ENCODE results near the gene MYRIP.

Gene MYRIP

DNA sequence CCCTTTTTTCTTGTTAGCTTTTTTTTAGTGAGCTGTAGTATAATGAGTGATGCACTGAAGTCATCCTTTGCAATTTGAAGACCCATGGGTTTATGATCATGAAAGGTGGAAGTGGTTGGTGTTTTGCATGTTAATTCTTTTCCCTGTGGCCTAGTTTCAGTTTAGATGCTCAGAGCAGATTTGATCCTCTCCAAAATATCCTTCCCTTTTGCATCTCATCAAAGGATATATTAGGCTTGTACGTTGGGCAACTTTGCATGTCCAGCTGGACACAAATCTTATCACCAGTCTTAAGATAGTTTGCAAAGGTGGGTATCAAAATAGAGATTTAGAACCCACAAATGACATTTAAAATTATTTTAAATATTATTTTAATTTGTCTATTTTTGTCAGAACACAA, 72.7 kb downstream of the MYRIP start:
- Histone ChIP-seq H3K36me3 (ENCODE audit: insufficient read depth, low read length) (no peaks in the 10 kb centered on the region), H3K4me3 (ENCODE audit: low read length) (no peak overlapping the region), H3K4me1 (ENCODE audit: insufficient read depth, low read length) (no peaks in the 10 kb centered on the region), H3K27me3 (ENCODE audit: insufficient read depth, low read length) (no peaks in the 10 kb centered on the region), H3K9me3 (ENCODE audit: low read length) (no peaks in the 10 kb centered on the region), H2AFZ (ENCODE audit: low read depth, low read length) (no peak overlapping the region)

DNA sequence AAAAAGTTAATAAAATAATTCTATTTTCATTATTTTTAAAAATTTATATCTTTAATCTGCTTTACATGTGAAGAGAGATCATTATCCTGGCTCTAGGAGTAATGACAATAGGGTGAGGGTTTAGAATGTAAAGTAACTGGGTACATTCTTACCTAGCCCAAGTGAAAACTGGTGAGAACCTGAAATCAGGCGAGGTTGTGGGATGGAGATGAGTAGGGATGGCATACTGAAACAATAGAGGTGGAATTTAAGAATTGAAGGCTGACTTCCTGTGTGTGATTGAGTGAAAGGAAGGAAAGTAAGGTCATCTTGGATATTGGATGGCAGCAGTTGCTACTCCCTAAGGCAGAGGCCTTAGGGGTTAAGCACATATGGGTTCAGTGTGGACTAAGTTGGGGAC, 82.7 kb downstream of the MYRIP start:
- H3K36me3 ChIP-seq (ENCODE audit: insufficient read depth, low read length): no peaks in the 10 kb centered on the region
- no peak overlapping the region for H2AFZ ChIP-seq (ENCODE audit: low read depth, low read length)

DNA sequence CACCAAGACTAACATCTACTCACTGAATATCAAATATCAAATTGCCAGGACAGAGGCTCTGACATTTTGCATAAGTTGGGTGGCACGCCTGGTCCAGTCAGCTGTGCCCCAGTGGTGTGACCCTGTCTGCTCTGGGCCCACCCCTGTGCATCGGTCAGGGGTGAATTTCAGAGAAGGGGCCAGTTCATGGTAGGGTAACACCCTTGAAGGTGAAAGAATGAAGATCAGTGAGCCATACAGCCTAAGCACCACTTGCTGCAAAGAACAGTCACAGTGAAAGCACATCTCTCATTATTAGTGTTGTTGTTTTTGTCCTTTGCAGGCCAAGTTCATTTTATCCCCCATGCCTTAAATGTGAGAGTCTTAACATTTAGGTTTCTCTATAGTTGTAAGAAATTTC, 86.8 kb downstream of the MYRIP start:
- H3K4me1 ChIP-seq (ENCODE audit: insufficient read depth, low read length): no peaks in the 10 kb centered on the region
- no peaks in the 10 kb centered on the region for H3K36me3 ChIP-seq (ENCODE audit: insufficient read depth, low read length)
- H3K27me3 ChIP-seq (ENCODE audit: insufficient read depth, low read length): no peaks in the 10 kb centered on the region
- H2AFZ ChIP-seq (ENCODE audit: low read depth, low read length): no peak overlapping the region
- no peaks in the 10 kb centered on the region for H3K9me3 ChIP-seq (ENCODE audit: low read length)
- H3K4me3 ChIP-seq (ENCODE audit: low read length): no peak overlapping the region

More for the DNA sequence above, 82.7 kb downstream of the MYRIP start:
- no peak overlapping the region for H3K4me3 ChIP-seq (ENCODE audit: low read length)
- no peaks in the 10 kb centered on the region for H3K9me3 ChIP-seq (ENCODE audit: low read length)
- H3K27me3 ChIP-seq (ENCODE audit: insufficient read depth, low read length): no peaks in the 10 kb centered on the region
- H3K4me1 ChIP-seq (ENCODE audit: insufficient read depth, low read length): no peaks in the 10 kb centered on the region

DNA sequence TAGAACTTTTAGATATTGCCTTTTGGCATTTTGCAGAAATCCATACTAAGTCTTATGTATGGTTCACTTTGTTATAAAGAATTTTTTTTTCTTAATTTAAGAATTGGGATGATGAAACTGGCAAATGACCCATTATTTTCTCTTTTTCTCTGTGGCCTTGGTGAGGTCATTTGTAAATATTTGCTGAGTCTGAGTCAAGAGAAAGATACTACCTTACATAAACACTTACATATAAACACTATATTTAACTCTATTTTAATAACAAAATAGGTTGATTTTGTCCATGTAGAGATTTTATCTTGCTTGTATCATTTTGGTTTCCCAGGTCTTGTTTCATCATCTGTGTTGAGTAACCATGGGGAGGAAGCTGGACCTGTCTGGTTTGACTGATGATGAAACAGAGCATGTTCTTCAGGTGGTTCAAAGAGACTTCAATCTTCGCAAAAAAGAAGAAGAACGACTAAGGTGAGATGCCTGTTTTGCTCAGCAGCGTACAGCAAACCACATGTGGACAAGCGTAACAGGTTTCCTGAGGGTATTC, 91.1 kb downstream of the MYRIP start:
- no peaks in the 10 kb centered on the region for H3K27me3 ChIP-seq (ENCODE audit: insufficient read depth, low read length)
- no peak overlapping the region for H3K4me3 ChIP-seq (ENCODE audit: low read length)
- H3K9me3 ChIP-seq (ENCODE audit: low read length): no peaks in the 10 kb centered on the region
- no peak overlapping the region for H2AFZ ChIP-seq (ENCODE audit: low read depth, low read length)
- H3K36me3 ChIP-seq (ENCODE audit: insufficient read depth, low read length): no peaks in the 10 kb centered on the region
- H3K4me1 ChIP-seq (ENCODE audit: insufficient read depth, low read length): no peaks in the 10 kb centered on the region

DNA sequence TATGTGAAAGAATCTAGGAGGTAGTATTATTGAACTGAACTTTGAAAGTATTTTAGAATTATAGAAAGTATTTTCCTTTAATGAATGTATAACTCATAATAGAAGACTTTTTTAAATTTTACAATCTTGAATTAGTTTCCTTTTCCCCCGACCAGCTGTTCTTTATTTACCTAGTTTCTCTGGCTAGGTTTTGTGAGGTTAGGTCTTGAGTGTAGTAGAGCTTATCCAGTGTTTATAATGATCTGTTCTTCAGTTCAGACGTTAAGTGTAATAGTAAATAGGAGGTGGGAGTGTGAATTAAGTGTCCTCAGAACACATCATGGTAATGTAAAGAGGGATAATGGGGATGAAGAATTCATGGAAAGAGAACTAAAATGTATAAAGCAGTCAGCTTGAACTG, 93.8 kb downstream of the MYRIP start:
- no peaks in the 10 kb centered on the region for H3K9me3 ChIP-seq (ENCODE audit: low read length)
- H2AFZ ChIP-seq (ENCODE audit: low read depth, low read length): no peak overlapping the region
- H3K27me3 ChIP-seq (ENCODE audit: insufficient read depth, low read length): no peaks in the 10 kb centered on the region
- H3K4me1 ChIP-seq (ENCODE audit: insufficient read depth, low read length): no peaks in the 10 kb centered on the region
- H3K36me3 ChIP-seq (ENCODE audit: insufficient read depth, low read length): no peaks in the 10 kb centered on the region
- H3K4me3 ChIP-seq (ENCODE audit: low read length): no peak overlapping the region

DNA sequence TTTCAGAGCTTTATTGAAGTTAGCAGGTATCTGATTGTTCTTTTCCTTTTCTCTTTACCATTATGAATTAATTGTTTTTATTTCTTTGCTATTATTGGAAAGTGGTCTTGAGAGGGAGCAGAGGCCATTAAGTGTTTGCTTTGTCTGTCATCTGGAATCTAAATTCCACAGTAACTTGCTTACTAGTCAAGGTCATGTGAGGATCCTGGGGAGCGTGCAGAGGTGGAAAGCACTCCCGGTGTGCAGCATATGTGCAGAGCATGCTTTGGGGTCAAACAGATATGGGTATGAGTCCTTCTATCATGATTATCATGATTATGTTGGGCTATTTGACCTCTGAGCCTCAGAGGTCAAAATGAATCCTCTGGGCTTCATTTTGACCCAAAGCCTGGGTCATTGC, 96.4 kb downstream of the MYRIP start:
- no peaks in the 10 kb centered on the region for H3K36me3 ChIP-seq (ENCODE audit: insufficient read depth, low read length)

DNA sequence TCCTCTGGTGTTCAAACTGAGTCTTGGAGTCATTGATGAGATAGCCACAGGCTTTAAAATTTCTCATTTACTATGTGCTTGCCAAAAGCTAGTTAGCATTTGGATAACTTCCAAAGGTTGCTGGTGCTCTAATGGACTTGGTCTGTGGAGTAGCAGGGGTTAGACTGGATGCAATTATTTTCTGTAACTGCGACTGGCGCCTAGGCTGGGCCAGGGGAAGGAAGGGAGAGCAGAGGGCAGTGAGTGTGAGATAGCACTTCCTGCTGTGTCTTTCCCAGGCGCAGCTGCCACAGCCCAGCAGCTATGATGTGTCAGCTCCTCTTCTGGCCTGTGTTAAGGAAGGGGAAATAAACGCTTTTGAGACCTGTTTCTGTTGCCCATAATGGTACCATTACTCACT, 98.6 kb downstream of the MYRIP start:
- Histone ChIP-seq H3K27me3 (ENCODE audit: insufficient read depth, low read length) (no peaks in the 10 kb centered on the region), H3K4me3 (ENCODE audit: low read length) (no peak overlapping the region), H2AFZ (ENCODE audit: low read depth, low read length) (no peak overlapping the region), H3K36me3 (ENCODE audit: insufficient read depth, low read length) (no peaks in the 10 kb centered on the region), H3K4me1 (ENCODE audit: insufficient read depth, low read length) (no peaks in the 10 kb centered on the region), H3K9me3 (ENCODE audit: low read length) (no peaks in the 10 kb centered on the region)

More for the DNA sequence above, 96.4 kb downstream of the MYRIP start:
- Histone ChIP-seq H3K4me3 (ENCODE audit: low read length) (no peak overlapping the region), H3K4me1 (ENCODE audit: insufficient read depth, low read length) (no peaks in the 10 kb centered on the region), H3K9me3 (ENCODE audit: low read length) (no peaks in the 10 kb centered on the region), H2AFZ (ENCODE audit: low read depth, low read length) (no peak overlapping the region), H3K27me3 (ENCODE audit: insufficient read depth, low read length) (no peaks in the 10 kb centered on the region)

DNA sequence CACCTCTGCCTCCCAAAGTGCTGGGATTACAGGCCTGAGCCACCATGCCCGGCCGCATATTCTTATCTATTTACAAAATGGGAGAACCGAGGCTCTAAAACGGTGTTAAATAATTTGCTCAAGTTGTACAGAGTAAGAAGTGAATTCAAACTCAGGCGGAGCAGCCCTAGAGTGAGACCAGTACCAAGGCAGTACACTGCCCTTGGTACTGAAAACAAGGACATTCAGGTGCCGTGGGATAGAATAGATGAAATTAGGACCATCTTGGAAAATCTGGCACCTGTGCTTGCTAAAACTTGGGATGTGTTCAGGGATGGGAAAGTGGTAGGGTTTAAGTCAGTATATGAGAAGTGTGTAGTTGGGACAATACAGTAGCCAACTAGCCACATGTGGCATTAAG, 100.7 kb downstream of the MYRIP start:
- Histone ChIP-seq H2AFZ (ENCODE audit: low read depth, low read length) (no peak overlapping the region), H3K9me3 (ENCODE audit: low read length) (no peaks in the 10 kb centered on the region), H3K4me3 (ENCODE audit: low read length) (no peak overlapping the region), H3K4me1 (ENCODE audit: insufficient read depth, low read length) (no peaks in the 10 kb centered on the region), H3K27me3 (ENCODE audit: insufficient read depth, low read length) (no peaks in the 10 kb centered on the region), H3K36me3 (ENCODE audit: insufficient read depth, low read length) (no peaks in the 10 kb centered on the region)

DNA sequence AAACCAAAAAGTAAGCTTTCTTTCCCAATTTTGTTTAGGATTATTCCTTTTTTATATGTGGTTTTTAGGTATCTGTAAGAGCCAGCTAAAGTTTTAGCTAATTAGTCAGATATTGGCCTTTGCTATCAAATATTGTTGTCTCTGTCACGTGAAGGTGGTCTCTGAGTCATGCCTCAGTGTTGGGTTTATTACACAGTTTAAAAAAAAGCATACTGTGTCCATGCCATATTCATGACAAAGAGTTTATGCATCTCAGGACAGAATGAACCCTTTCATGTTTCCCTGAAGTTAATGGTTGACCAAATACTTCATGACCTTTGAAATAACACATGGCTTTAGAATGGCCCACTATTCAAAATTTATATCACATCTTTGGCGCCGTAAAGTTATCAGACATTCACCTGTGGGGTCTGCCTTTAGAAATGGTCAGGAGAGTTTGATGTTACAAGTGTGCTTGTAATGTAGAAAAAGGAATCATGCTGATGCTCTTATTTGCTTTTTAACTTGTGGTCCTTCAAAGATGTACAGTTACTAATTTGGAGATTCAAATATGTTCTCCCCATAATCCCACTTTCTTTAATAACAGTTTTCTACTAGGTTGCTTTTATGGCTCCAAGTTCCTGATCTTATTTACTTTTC, 101.5 kb downstream of the MYRIP start:
- Histone ChIP-seq H3K4me1 (ENCODE audit: insufficient read depth, low read length) (no peaks in the 10 kb centered on the region), H3K9me3 (ENCODE audit: low read length) (no peaks in the 10 kb centered on the region), H3K36me3 (ENCODE audit: insufficient read depth, low read length) (no peaks in the 10 kb centered on the region), H3K27me3 (ENCODE audit: insufficient read depth, low read length) (no peaks in the 10 kb centered on the region), H2AFZ (ENCODE audit: low read depth, low read length) (no peak overlapping the region), H3K4me3 (ENCODE audit: low read length) (no peak overlapping the region)

DNA sequence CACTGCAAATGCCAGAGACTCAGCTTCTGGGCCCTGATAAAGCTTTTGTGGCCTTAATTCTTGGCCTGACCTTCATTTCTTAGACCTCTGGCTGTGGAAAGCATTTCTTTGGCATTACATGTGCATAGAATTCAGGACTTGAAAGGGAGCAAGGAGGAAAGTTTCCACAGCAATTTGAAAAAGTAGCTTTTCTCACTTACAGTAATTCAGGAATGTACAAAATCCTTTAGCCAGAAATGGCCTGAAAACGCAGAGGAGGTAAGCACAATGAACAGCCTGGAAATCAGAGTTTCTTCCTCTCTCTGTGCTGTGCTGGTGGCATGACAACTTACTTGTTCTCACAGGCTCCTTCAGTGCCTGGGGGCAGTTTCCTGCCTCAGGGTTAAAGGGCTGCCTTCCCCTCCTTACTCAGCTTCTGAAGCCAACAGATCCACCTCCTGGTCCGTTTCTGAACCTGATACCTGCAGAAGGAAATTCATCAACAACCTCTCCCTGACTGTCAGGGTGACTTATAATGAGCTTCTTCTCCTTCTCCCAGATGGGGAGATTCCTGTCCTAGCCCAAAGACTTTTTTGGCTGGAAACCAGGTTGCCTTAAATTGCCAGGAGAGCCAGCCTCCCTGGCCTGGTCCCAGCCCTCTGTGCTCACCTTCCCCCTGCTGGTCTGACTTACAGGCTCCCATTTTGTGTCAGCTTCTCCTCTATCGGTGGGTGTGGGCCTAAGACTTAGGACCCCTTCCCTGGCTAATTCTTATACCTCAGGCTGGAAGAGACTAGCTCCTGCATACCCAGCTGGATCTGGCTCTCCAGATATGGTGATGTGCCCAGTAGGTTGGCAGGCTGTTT, 102.3 kb downstream of the MYRIP start:
- Histone ChIP-seq H2AFZ (ENCODE audit: low read depth, low read length) (no peak overlapping the region), H3K4me3 (ENCODE audit: low read length) (no peak overlapping the region), H3K27me3 (ENCODE audit: insufficient read depth, low read length) (no peaks in the 10 kb centered on the region), H3K36me3 (ENCODE audit: insufficient read depth, low read length) (no peaks in the 10 kb centered on the region), H3K4me1 (ENCODE audit: insufficient read depth, low read length) (no peaks in the 10 kb centered on the region), H3K9me3 (ENCODE audit: low read length) (no peaks in the 10 kb centered on the region)

DNA sequence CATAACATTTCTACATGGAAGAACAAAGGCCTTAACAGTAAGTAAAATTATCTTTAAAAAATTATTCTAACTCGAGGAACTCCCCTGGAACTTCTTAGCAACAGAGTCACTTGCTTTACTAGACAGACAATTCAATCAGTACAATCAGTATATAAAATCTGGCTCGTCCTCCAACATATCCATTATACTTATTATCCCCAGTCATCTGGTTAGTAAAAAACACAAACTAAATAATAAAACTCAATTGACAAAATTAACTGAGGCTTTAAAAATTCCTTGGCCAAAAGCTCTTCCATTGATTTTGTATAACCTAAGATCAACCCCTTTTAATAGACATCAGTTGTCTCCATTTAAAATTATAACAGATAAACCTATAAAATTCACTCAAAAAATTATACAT, 105.6 kb downstream of the MYRIP start:
- Histone ChIP-seq H2AFZ (ENCODE audit: low read depth, low read length) (no peak overlapping the region), H3K9me3 (ENCODE audit: low read length) (no peaks in the 10 kb centered on the region), H3K4me3 (ENCODE audit: low read length) (no peak overlapping the region), H3K27me3 (ENCODE audit: insufficient read depth, low read length) (no peaks in the 10 kb centered on the region), H3K36me3 (ENCODE audit: insufficient read depth, low read length) (no peaks in the 10 kb centered on the region), H3K4me1 (ENCODE audit: insufficient read depth, low read length) (no peaks in the 10 kb centered on the region)

DNA sequence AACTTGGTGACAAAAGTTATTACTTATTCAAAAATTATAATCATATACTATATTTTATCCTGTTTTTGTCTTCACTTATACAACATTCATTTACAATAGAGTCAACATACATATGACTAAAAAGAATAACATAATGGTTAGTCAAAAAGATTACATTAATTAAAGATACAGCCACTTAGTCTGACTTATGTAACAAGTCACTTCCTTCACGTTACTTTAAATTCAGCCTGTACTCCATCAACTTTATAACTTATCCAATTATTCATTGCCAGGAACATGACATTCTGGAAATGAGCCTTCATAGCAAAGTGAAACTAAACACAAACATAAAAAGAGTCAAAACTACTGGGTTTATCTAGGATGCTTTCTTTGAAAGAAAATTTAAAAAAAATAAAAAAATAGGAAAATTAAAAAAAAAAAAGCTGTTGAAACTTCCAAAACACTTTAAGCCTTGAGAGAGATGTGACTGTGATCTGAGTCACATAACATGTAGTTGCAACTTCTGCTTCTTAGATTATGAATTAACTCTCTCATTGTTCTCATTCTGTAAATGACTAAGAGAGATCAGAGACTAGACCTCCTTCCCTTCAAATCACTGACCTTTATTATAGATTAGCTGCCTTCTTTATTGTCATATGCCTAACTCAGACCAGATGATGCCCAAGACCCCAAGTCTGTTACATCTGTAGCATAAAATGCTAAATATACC, 107.8 kb downstream of the MYRIP start:
- no peaks in the 10 kb centered on the region for H3K4me1 ChIP-seq (ENCODE audit: insufficient read depth, low read length)
- H3K4me3 ChIP-seq (ENCODE audit: low read length): no peak overlapping the region
- H2AFZ ChIP-seq (ENCODE audit: low read depth, low read length): no peak overlapping the region
- H3K36me3 ChIP-seq (ENCODE audit: insufficient read depth, low read length): no peaks in the 10 kb centered on the region
- no peaks in the 10 kb centered on the region for H3K9me3 ChIP-seq (ENCODE audit: low read length)
- no peaks in the 10 kb centered on the region for H3K27me3 ChIP-seq (ENCODE audit: insufficient read depth, low read length)

DNA sequence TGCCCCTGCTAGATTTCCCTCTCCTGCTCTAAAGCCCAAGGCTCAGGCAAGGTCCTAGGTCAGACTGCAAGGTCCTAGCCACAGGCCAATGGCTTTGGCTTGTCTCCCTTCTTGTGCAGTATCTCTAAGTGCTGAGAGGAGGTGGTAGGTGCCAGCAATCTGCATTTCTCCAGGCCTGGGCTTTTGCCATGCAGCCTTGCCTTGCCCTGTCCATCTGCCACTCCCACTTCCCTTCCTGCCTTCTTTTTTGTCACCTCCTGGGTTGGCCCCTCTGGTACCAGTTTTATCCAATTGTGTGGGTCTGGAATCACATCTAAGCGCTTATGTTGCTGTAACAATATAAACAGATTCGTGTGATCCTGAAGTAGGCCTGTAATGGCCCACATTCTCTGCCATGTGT, 109.9 kb downstream of the MYRIP start:
- H2AFZ ChIP-seq (ENCODE audit: low read depth, low read length): no peak overlapping the region
- no peaks in the 10 kb centered on the region for H3K27me3 ChIP-seq (ENCODE audit: insufficient read depth, low read length)
- no peaks in the 10 kb centered on the region for H3K36me3 ChIP-seq (ENCODE audit: insufficient read depth, low read length)
- H3K4me3 ChIP-seq (ENCODE audit: low read length): no peak overlapping the region
- no peaks in the 10 kb centered on the region for H3K9me3 ChIP-seq (ENCODE audit: low read length)
- H3K4me1 ChIP-seq (ENCODE audit: insufficient read depth, low read length): no peaks in the 10 kb centered on the region
